GM12864 (cell line): Measurements from ENCODE around the gene FRMPD3.
"Not testable (repeated sequence)": the region's sequence is repeated elsewhere in the genome, so short reads cannot be mapped to it uniquely, and the experiment has no call there.

Experiments
- DNase-seq: peaks from one replicate; pipeline ENCODE4 v3.0.0-alpha.2; 2011; ENCODE audit warnings: low read depth
- H3K4me3 ChIP-seq: 2 replicates; pipeline ENCODE4 v1.5.1; 2011; ENCODE audit warnings: mild to moderate bottlenecking, low read depth, low read length, control low read depth
- CTCF ChIP-seq: IDR thresholded peaks from 2 replicates; pipeline ENCODE4 v1.5.1; 2011; ENCODE audit warnings: low read depth, mild to moderate bottlenecking, moderate library complexity, low read length, control low read depth, inconsistent platforms; ENCODE audit errors: missing control alignments

FRMPD3 gene

GRCh38 chrX:107452581-107452980 lies 3.1 kb downstream of the FRMPD3 start:
- no peak for DNase-seq
- TF ChIP-seq CTCF: no peak
- no peak overlapping the region for H3K4me3 ChIP-seq

GRCh38 chrX:107454302-107454701 lies 4.8 kb downstream of the FRMPD3 start:
- H3K4me3 ChIP-seq: no peak overlapping the region
- no peak for DNase-seq
- TF ChIP-seq CTCF: no peak

- H3K4me3 ChIP-seq: no peak overlapping the region
- no peak for TF ChIP-seq CTCF
- no peak for DNase-seq
These were observed 7.8 kb downstream of the FRMPD3 start for GRCh38 chrX:107457289-107457688.

GRCh38 chrX:107465932-107466620 lies 16.6 kb downstream of the FRMPD3 start:
- no peak for TF ChIP-seq CTCF
- DNase-seq: peak; percentile 37
- H3K4me3 ChIP-seq: no peak overlapping the region

GRCh38 chrX:107467271-107467670 lies 17.8 kb downstream of the FRMPD3 start:
- no peak for TF ChIP-seq CTCF
- no peak for DNase-seq
- no peak overlapping the region for H3K4me3 ChIP-seq

GRCh38 chrX:107470198-107470597 lies 20.7 kb downstream of the FRMPD3 start:
- no peak for TF ChIP-seq CTCF
- no peak overlapping the region for H3K4me3 ChIP-seq
- no peak for DNase-seq

GRCh38 chrX:107470971-107471370 lies 21.5 kb downstream of the FRMPD3 start:
- no peak overlapping the region for H3K4me3 ChIP-seq
- TF ChIP-seq CTCF: peak; percentile 54
- no peak for DNase-seq

GRCh38 chrX:107471420-107471819 lies 22.0 kb downstream of the FRMPD3 start:
- DNase-seq, H3K4me3 ChIP-seq: not testable (repeated sequence)
